Activated naive CD4-positive, alpha-beta T cell treated with anti-CD3 and anti-CD28 coated beads, Interleukin-2, amount 50 U/mL, for 24 hours (primary cell): ENCODE results near the gene GPR152.
"Not testable (repeated sequence)": the region's sequence is repeated elsewhere in the genome, so short reads cannot be mapped to it uniquely, and the experiment has no call there.

ENCODE experiments used
- H3K27ac Mint-ChIP-seq: one replicate; pipeline ENCODE4 v1.8.0; 2021; ENCODE audit warnings: mild to moderate bottlenecking, mixed read lengths
- H3K27me3 Mint-ChIP-seq: one replicate; pipeline ENCODE4 v1.8.0; 2021; ENCODE audit warnings: mixed read lengths
- H3K36me3 Mint-ChIP-seq: one replicate; pipeline ENCODE4 v1.8.0; 2021; ENCODE audit warnings: mixed read lengths
- H3K4me1 Mint-ChIP-seq: one replicate; pipeline ENCODE4 v1.8.0; 2021; ENCODE audit warnings: mixed read lengths
- H3K4me3 Mint-ChIP-seq: one replicate; pipeline ENCODE4 v1.8.0; 2021; ENCODE audit warnings: mild to moderate bottlenecking, mixed read lengths
- H3K9me3 Mint-ChIP-seq: one replicate; pipeline ENCODE4 v1.8.0; 2021; ENCODE audit warnings: mixed read lengths

GPR152 gene

DNA sequence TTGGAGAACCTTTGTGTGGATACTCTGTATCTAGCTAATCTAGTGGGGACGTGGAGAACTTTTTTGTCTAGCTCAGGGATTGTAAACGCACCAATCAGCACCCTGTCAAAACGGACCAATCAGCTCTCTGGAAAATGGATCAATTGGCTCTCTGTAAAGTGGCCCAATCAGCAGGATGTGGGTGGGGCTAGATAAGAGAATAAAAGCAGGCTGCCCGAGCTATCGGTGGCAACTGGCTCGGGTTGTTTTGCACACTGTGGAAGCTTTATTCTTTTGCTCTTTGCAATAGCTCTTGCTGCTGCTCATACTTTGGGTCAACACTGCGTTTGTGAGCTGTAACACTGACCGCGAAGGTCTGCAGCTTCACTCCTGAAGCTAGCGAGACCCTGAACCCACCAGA lies 24.2 kb upstream of the GPR152 start:
- not testable (repeated sequence) for H3K36me3 Mint-ChIP-seq, H3K4me1 Mint-ChIP-seq, H3K9me3 Mint-ChIP-seq, H3K27me3 Mint-ChIP-seq, H3K4me3 Mint-ChIP-seq, H3K27ac Mint-ChIP-seq

DNA sequence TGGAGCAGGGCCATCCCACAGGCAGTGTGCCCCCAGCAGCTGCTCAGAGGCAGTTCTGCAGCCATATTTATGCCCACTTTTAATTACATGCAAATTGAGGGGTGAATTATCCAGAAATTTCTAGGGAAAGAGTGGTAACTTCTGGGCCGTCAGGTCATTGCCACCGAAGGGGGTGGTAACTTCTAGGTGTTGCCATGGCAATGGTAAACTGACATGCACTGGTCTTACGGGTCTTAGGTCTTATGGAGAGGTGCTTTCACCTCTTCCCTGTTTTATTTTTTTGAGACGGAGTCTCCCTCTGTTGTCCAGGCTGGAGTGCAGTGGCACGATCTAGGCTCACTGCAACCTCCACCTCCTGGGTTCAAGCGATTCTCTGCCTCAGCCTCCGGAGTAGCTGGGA lies 20.4 kb upstream of the GPR152 start:
- Mint-ChIP-seq H3K9me3 (no peaks in the 10 kb centered on the region), H3K27ac (no peak overlapping the region), H3K36me3 (no peaks in the 10 kb centered on the region), H3K4me3 (no peak overlapping the region), H3K4me1 (peaks cover 10% of the 10 kb centered on the region), H3K27me3 (no peaks in the 10 kb centered on the region)

- Mint-ChIP-seq H3K4me3 (no peak overlapping the region), H3K4me1 (peaks cover 25% of the 10 kb centered on the region), H3K27me3 (no peaks in the 10 kb centered on the region), H3K36me3 (no peaks in the 10 kb centered on the region), H3K9me3 (no peaks in the 10 kb centered on the region), H3K27ac (no peak overlapping the region)
Measured at GRCh38 chr11:67470337-67471002, 17.9 kb upstream of the GPR152 start.

GRCh38 chr11:67469508-67469811 lies 16.9 kb upstream of the GPR152 start:
- no peaks in the 10 kb centered on the region for H3K27me3 Mint-ChIP-seq
- no peaks in the 10 kb centered on the region for H3K36me3 Mint-ChIP-seq
- no peak overlapping the region for H3K27ac Mint-ChIP-seq
- H3K4me3 Mint-ChIP-seq: peak overlapping the region; percentile 80
- no peaks in the 10 kb centered on the region for H3K9me3 Mint-ChIP-seq
- peaks cover 30% of the 10 kb centered on the region for H3K4me1 Mint-ChIP-seq

GRCh38 chr11:67468759-67469507 lies 16.4 kb upstream of the GPR152 start, which contains the start of gene TMEM134:
TSS of gene TMEM134 (minus strand) at chr11:67469251. CDS start at chr11:67469192, 59 bp downstream.
- H3K4me1 Mint-ChIP-seq: peaks cover 30% of the 10 kb centered on the region

DNA sequence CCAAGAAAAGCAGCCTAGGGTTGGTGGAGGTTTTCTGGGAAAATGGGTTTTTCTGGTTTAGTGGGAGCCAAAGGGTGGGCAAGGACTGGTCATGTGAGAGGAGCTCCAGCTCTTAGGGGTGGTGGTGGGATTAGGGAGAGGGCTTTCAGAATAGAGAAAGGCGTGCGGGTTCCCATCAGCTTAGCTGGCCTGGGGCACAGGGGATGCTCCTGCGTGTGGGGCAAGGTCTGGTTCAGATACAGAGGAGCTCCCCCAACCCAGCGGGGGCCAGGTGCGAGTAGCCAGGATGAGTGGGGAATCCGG lies 15.9 kb upstream of the GPR152 start:
- H3K36me3 Mint-ChIP-seq: no peaks in the 10 kb centered on the region
- H3K4me1 Mint-ChIP-seq: peaks cover 30% of the 10 kb centered on the region
- peak overlapping the region; percentile 92 for H3K27ac Mint-ChIP-seq
- H3K9me3 Mint-ChIP-seq: no peaks in the 10 kb centered on the region
- H3K4me3 Mint-ChIP-seq: peak overlapping the region; percentile 92
- no peaks in the 10 kb centered on the region for H3K27me3 Mint-ChIP-seq

More at GRCh38 chr11:67468759-67469507, 16.4 kb upstream of the GPR152 start, which contains the start of gene TMEM134:
- H3K27me3 Mint-ChIP-seq: no peaks in the 10 kb centered on the region
- peak within 1 kb of the TSS; percentile 92 for H3K27ac Mint-ChIP-seq
- no peaks in the 10 kb centered on the region for H3K9me3 Mint-ChIP-seq
- H3K36me3 Mint-ChIP-seq: no peaks in the 10 kb centered on the region
- peak within 1 kb of the TSS; percentile 92 for H3K4me3 Mint-ChIP-seq

DNA sequence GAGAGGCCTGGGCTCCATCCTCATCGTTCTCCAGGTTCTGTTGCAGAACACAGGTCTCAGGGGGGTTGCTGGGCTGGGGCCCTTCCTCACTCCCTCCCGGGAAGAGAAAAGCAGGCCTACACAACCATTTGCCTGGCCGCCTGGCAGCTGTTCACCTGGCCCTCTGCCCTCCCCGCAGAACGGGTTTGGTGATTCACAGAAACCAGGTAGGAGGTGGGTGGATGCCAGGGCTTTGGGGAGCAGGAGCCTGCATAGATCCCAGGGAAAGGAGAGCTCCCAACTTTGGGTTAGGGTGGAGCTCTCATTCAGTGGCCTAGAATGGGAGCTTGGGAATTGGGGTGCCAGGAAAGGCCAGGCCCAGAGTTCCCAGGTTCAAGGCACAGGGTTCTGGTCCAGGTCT lies 15.5 kb upstream of the GPR152 start:
- Mint-ChIP-seq H3K9me3 (no peaks in the 10 kb centered on the region), H3K36me3 (no peaks in the 10 kb centered on the region), H3K4me3 (peak overlapping the region; percentile 92), H3K4me1 (peaks cover 30% of the 10 kb centered on the region), H3K27me3 (no peaks in the 10 kb centered on the region), H3K27ac (peak overlapping the region; percentile 92)

- Mint-ChIP-seq H3K4me1 (peaks cover 30% of the 10 kb centered on the region), H3K9me3 (no peaks in the 10 kb centered on the region), H3K4me3 (peak overlapping the region; percentile 92), H3K27ac (peak overlapping the region; percentile 74), H3K27me3 (no peaks in the 10 kb centered on the region), H3K36me3 (no peaks in the 10 kb centered on the region)
Measured at GRCh38 chr11:67466962-67467771, 14.6 kb upstream of the GPR152 start.

- Mint-ChIP-seq H3K27ac (no peak overlapping the region), H3K27me3 (no peaks in the 10 kb centered on the region), H3K36me3 (no peaks in the 10 kb centered on the region), H3K4me1 (peaks cover 28% of the 10 kb centered on the region), H3K4me3 (no peak overlapping the region), H3K9me3 (no peaks in the 10 kb centered on the region)
Measured at GRCh38 chr11:67466367-67466766, 13.8 kb upstream of the GPR152 start.

DNA sequence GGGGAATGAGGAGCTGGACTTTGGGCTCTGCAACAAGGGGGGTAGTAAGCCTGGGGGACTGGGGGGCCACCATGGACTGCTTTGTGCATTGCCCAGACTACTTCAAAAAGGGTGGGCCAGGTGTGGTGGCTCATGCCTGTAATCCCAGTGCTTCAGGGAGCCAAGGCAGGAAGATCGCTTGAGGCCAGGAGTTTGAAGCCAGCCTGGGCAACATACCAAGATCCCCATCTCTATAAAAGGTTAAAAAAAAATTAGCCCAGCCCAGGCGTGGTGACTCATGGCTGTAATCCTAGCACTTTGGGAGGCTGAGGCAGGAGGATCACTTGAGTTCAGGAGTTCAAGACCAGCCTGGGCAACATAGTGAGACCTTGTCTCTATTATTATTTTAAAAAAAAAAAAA lies 13.0 kb upstream of the GPR152 start:
- H3K36me3 Mint-ChIP-seq, H3K9me3 Mint-ChIP-seq, H3K27me3 Mint-ChIP-seq: not testable (repeated sequence)
- Mint-ChIP-seq H3K27ac (peak overlapping the region; percentile 90), H3K4me1 (peaks cover 27% of the 10 kb centered on the region), H3K4me3 (peak overlapping the region; percentile 84)

DNA sequence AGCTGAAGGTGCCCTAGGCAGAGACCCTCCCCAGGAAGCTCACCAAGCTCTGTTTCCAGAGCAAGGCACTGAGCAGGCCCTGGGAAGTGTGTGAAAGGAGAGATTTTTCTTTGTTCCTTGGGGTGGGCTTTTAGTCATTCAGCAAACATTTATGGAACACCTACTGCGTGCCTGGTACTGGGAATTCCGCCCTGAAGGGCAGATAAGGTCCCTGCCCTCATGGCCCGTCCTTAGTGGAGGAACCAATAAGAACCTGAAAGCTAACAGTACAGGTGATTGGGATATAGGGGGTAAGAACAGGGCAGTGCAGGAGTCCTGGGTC lies 12.6 kb upstream of the GPR152 start:
- Mint-ChIP-seq H3K27ac (peak overlapping the region; percentile 90), H3K36me3 (no peaks in the 10 kb centered on the region), H3K4me3 (peak overlapping the region; percentile 84)

GRCh38 chr11:67464411-67465188 lies 12.1 kb upstream of the GPR152 start:
- Mint-ChIP-seq H3K4me1 (peaks cover 31% of the 10 kb centered on the region), H3K36me3 (no peaks in the 10 kb centered on the region), H3K27me3 (no peaks in the 10 kb centered on the region), H3K9me3 (no peaks in the 10 kb centered on the region), H3K27ac (peak overlapping the region; percentile 90), H3K4me3 (peak overlapping the region; percentile 84)

More for the DNA sequence above, 12.6 kb upstream of the GPR152 start:
- peaks cover 27% of the 10 kb centered on the region for H3K4me1 Mint-ChIP-seq
- H3K9me3 Mint-ChIP-seq: no peaks in the 10 kb centered on the region
- no peaks in the 10 kb centered on the region for H3K27me3 Mint-ChIP-seq

DNA sequence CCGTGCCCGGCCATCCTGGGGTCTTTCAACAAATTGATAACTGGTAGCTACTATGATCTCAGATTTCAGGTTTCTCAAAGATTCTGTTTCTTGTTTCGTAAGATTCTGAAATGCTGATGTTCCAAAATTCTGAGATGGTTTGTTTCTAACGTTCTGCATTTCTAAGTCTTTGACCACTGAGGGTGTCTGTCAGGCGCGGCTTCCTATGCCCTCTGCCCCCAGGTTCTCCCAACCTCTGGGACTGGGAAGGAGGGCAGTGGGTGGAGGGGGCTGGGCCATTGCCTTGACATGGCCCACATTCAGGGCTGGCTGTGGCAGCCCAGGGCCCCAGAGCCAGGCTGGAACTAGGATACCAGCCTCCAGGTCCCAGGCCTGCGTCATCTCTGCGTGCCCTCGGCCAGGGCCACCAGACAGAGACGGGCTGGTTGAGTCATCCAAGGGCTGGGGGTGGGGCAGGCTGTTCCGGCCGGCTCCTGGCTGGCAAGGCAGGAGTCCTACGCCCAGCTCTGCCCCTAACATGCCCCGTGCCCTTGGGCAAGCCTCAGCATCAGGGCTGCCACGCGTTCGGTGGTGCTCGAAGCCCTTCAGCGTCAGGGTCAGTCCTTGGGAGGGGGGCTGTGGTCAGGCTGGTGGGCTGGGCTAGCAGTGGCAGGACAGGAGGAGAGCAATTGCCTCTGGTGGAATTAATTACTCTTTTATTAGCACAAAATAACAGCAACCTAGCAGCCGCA lies 11.3 kb upstream of the GPR152 start:
- H3K4me3 Mint-ChIP-seq: peak overlapping the region; percentile 84
- H3K9me3 Mint-ChIP-seq: no peaks in the 10 kb centered on the region
- peak overlapping the region; percentile 83 for H3K27ac Mint-ChIP-seq
- H3K27me3 Mint-ChIP-seq: no peaks in the 10 kb centered on the region
- H3K4me1 Mint-ChIP-seq: peaks cover 31% of the 10 kb centered on the region
- H3K36me3 Mint-ChIP-seq: no peaks in the 10 kb centered on the region

DNA sequence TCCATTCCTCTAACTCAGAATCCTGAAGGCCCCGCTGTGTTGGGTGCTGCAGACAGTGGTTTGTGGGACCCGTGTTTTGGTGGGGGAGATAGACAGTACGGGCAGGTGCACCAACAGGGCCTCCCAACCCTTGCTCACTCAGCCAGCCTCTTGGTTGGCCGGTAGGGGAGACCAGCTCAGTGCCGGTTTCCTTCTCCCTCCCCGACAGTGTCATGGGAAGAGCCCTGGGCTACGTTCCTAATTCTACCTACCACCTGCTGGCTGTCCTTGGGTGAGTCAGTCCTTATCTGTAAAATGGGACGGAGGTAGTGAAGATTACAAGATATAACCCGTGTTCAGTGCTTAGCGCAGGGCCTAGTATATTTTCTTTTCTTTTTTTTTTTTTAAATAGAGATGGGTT lies 10.7 kb upstream of the GPR152 start:
- peaks cover 27% of the 10 kb centered on the region for H3K4me1 Mint-ChIP-seq
- no peaks in the 10 kb centered on the region for H3K36me3 Mint-ChIP-seq
- H3K4me3 Mint-ChIP-seq: no peak overlapping the region
- H3K27me3 Mint-ChIP-seq: no peaks in the 10 kb centered on the region
- peak overlapping the region; percentile 30 for H3K27ac Mint-ChIP-seq
- no peaks in the 10 kb centered on the region for H3K9me3 Mint-ChIP-seq

GRCh38 chr11:67458266-67458665 lies 5.7 kb upstream of the GPR152 start:
- Mint-ChIP-seq H3K27ac (no peak overlapping the region), H3K4me1 (peaks cover 4% of the 10 kb centered on the region), H3K4me3 (no peak overlapping the region), H3K36me3 (no peaks in the 10 kb centered on the region), H3K27me3 (no peaks in the 10 kb centered on the region), H3K9me3 (no peaks in the 10 kb centered on the region)
